Heart left ventricle (tissue), 16 donors: ENCODE results near the gene DTX1. TPM values are rescaled to one million over a fixed set of nuclear protein-coding genes. Genes with fewer than 3 reads are reported as not detected.
"Not testable (repeated sequence)": the region's sequence is repeated elsewhere in the genome, so short reads cannot be mapped to it uniquely, and the experiment has no call there.

Experiments
- ATAC-seq, 4 donors: fragments of 200-7000 bp; cut with Tn5 transposase; one replicate each; pipeline ENCODE4 v1.9.1; 2020 to 2022; ENCODE audit warnings: moderate library complexity in 4 of 4, mild to moderate bottlenecking in 3 of 4, moderate number of reproducible peaks in 1 of 4
- DNase-seq, 5 donors: peaks; one replicate each; pipeline ENCODE4 v3.0.0-alpha.2; 2020
- H3K27ac ChIP-seq, 12 donors: fragments of 200-600 bp; sonication (generic) in 4 of 12; one replicate each; pipeline versions ENCODE4 v1.5.0 to v1.8.0; 2016 to 2022; ENCODE audit warnings: mild to moderate bottlenecking in 2 of 12
- H3K27me3 ChIP-seq, 9 donors: fragments of 200-600 bp; sonication (generic) in 2 of 9; one replicate each; pipeline versions ENCODE4 v1.5.1 to v1.8.0; 2016 to 2022; ENCODE audit warnings: mild to moderate bottlenecking in 3 of 9
- H3K36me3 ChIP-seq, 9 donors: fragments of 200-600 bp; sonication (generic) in 2 of 9; one replicate each; pipeline versions ENCODE4 v1.5.0 to v1.8.0; 2018 to 2022; ENCODE audit warnings: mild to moderate bottlenecking in 2 of 9
- H3K4me1 ChIP-seq, 12 donors: fragments of 200-600 bp; sonication (generic) in 4 of 12; one replicate each; pipeline versions ENCODE4 v1.5.0 to v1.8.0; 2016 to 2022; ENCODE audit warnings: mild to moderate bottlenecking in 3 of 12
- H3K4me3 ChIP-seq, 12 donors: fragments of 200-600 bp; sonication (generic) in 4 of 12; one replicate each; pipeline versions ENCODE4 v1.5.0 to v1.8.0; 2017 to 2022; ENCODE audit warnings: mild to moderate bottlenecking in 9 of 12, moderate library complexity in 4 of 12
- H3K9me3 ChIP-seq, 12 donors: fragments of 200-600 bp; sonication (generic) in 4 of 12; one replicate each; pipeline versions ENCODE4 v1.5.0 to v1.8.0; 2016 to 2022; ENCODE audit warnings: mild to moderate bottlenecking in 1 of 12
- CTCF ChIP-seq, 12 donors: fragments of 200-600 bp; sonication (generic) in 4 of 12; IDR thresholded peaks; one replicate each; pipeline versions ENCODE4 v1.5.0 to v1.8.0; 2018 to 2022; ENCODE audit warnings: antibody characterized with exemption in 12 of 12, mild to moderate bottlenecking in 5 of 12
- POLR2A ChIP-seq, 2 donors: fragments of 450-650 bp; IDR thresholded peaks; one replicate each; pipeline ENCODE4 v1.6.1; 2017; ENCODE audit warnings: antibody characterized with exemption in 2 of 2, mild to moderate bottlenecking in 2 of 2, moderate library complexity in 2 of 2
- WGBS, 4 donors: extraction: QIAGEN DNeasy Blood & Tissue Kit in 2 of 4; methylation state at CpG; one replicate each; pipeline versions ENCODE4 v1.1.5 to v1.1.7; 2013 to 2018; 5-methylcytosine and 5-hydroxymethylcytosine counted together
- intact Hi-C, 10 donors: fragments of 100-400 bp; cut with DNase I; formaldehyde crosslinking; loops; one replicate each; pipeline versions ENCODE4 v1.11.1 to v1.14.2; 2022
- polyA plus RNA-seq, 2 donors: library from polyadenylated mRNA; stranded (reverse); fragments of 200-250 nt; gene quantifications; one replicate each; pipeline ENCODE4 v1.2.3, GENCODE V29; 2013
- total RNA-seq, 9 donors: library from RNA; depleted of rRNA in 2 of 9; stranded (reverse); fragments of >200 nt in 2 of 9; fragmentation: NEBNext Ultra II Directional in 3 of 9; extraction: Animal tissue kit (Norgen Biotek cat#: 25700) in 3 of 9; gene quantifications; one replicate each; pipeline versions ENCODE4 v1.1.0 to v1.2.4, GENCODE V29; 2016 to 2023
- donor health status: ischemic (EF 13 %, LVEDD 7.1; RV severe dilation, severe dysfunction).
- donor health status: healthy with polysubstance abuse.
- donor health status: DM: no; HTN: yes; CAD: no.
- donor health status: DM: no; HTN: no; CAD: no.
- donor health status: ischemic (EF 25% LVEDD 6.9; RV normal size, moderate dysfunction).
- donor health status: ischemic (EF 25% LVEDD 5.7; RV mildly dilated, moderate dysfunction).
- donor health status: healthy.
- donor health status: DM: yes; HTN: yes; CAD: no.
- donor health status: ischemic (EF 35%, LVEDD 5.7; RV mildly dilated, moderate dysfunction).
- donor health status: nonischemic (EF 11% LVEDD 7.7; RV severe dilation, severe dysfunction).
- donor health status: DM: yes; HTN: yes; CAD: no.
- donor health status: PGD.
- donor health status: ischemic (EF 29% LVEDD 5.4; RV normal size, mild dysfunction).
- donor health status: nonischemic (EF 23%, LVEDD 6.1; RV moderate dilation, normal function).

The DTX1 gene
- total and polyA plus RNA-seq, 11 donors = 0.50 to 3.2 (median 1.8) TPM

GRCh38 chr12:113114447-113115178 lies 58.1 kb downstream of the DTX1 start:
- Histone ChIP-seq H3K4me3 (no peak overlapping the region), H3K9me3 (no peaks in the 10 kb centered on the region), H3K27ac (no peak overlapping the region), H3K27me3 (peaks cover 0 to 44% (median 8%) of the 10 kb centered on the region in 9 donors), H3K36me3 (no peaks in the 10 kb centered on the region), H3K4me1 (no peaks in the 10 kb centered on the region)
- intact Hi-C loops = no loop called here
- no peak for DNase-seq
- WGBS, 4 donors = 86 to 90% (median 89%) methylated on average over 9 to 19 of the region's 19 CpGs
- TF ChIP-seq CTCF (IDR thresholded peaks at IDR 0.05) = no peak
- no peak for TF ChIP-seq POLR2A (IDR thresholded peaks at IDR 0.05)
- no peak for ATAC-seq

GRCh38 chr12:113115455-113116126 lies 59.1 kb downstream of the DTX1 start:
- Histone ChIP-seq H3K9me3 (no peaks in the 10 kb centered on the region), H3K27ac (no peak overlapping the region), H3K4me1 (no peaks in the 10 kb centered on the region), H3K27me3 (peaks cover 0 to 42% (median 8%) of the 10 kb centered on the region in 9 donors), H3K36me3 (no peaks in the 10 kb centered on the region), H3K4me3 (no peak overlapping the region)
- no peak for ATAC-seq
- TF ChIP-seq POLR2A (IDR thresholded peaks at IDR 0.05) = no peak
- no peak for TF ChIP-seq CTCF (IDR thresholded peaks at IDR 0.05)
- WGBS, 4 donors = 78 to 85% (median 81%) methylated on average over 18 to 22 of the region's 22 CpGs
- intact Hi-C loops = no loop called here
- DNase-seq = no peak

- H3K27ac ChIP-seq = no peak overlapping the region
- no peak overlapping the region for H3K4me3 ChIP-seq
- H3K36me3 ChIP-seq = no peaks in the 10 kb centered on the region
- H3K27me3 ChIP-seq = peaks cover 0 to 36% (median 7%) of the 10 kb centered on the region in 9 donors
- no peak for ATAC-seq
- WGBS, 4 donors = 60 to 76% (median 67%) methylated on average over 6 of the region's 6 CpGs
- TF ChIP-seq CTCF (IDR thresholded peaks at IDR 0.05) = no peak
- no peak for TF ChIP-seq POLR2A (IDR thresholded peaks at IDR 0.05)
- no peaks in the 10 kb centered on the region for H3K4me1 ChIP-seq
- intact Hi-C loops = no loop called here
- DNase-seq = no peak
- no peaks in the 10 kb centered on the region for H3K9me3 ChIP-seq
Observed at GRCh38 chr12:113116875-113117274, 60.3 kb downstream of the DTX1 start.

- H3K4me1 ChIP-seq, ATAC-seq, H3K27ac ChIP-seq, H3K4me3 ChIP-seq, DNase-seq, H3K9me3 ChIP-seq, intact Hi-C loops, H3K36me3 ChIP-seq: not testable (repeated sequence)
- H3K27me3 ChIP-seq = peaks cover 0 to 30% (median 5%) of the 10 kb centered on the region in 9 donors
- 67 to 78% (median 75%) methylated on average over 8 of the region's 8 CpGs for whole genome bisulfite sequencing, 4 donors
Observed at GRCh38 chr12:113117684-113118083, 61.2 kb downstream of the DTX1 start.
